Activated naive CD4-positive, alpha-beta T cell treated with anti-CD3 and anti-CD28 coated beads for 36 hours (primary cell): ENCODE measurements around the gene SHROOM3. TPM values are rescaled to one million over a fixed set of nuclear protein-coding genes. Genes with fewer than 3 reads are reported as not detected.
"Not testable (repeated sequence)": the region's sequence is repeated elsewhere in the genome, so short reads cannot be mapped to it uniquely, and the experiment has no call there.

Experiments used
- CTCF ChIA-PET: fragments of 350-600 bp; sonication (Branson Sonifier 250); formaldehyde crosslinking; loops from one replicate; lab custom pipeline; 2021; ENCODE audit warnings: antibody characterized with exemption; lab: Charles Lee
- DNase-seq: peaks from one replicate; pipeline ENCODE4 v3.0.0-alpha.2; 2020
- H3K27ac Mint-ChIP-seq: one replicate; pipeline ENCODE4 v1.8.0; 2021; ENCODE audit warnings: mild to moderate bottlenecking, mixed read lengths
- H3K27me3 Mint-ChIP-seq: one replicate; pipeline ENCODE4 v1.8.0; 2021; ENCODE audit warnings: low read depth, mixed read lengths
- H3K36me3 Mint-ChIP-seq: one replicate; pipeline ENCODE4 v1.8.0; 2021; ENCODE audit warnings: low read depth, mixed read lengths
- H3K4me1 Mint-ChIP-seq: one replicate; pipeline ENCODE4 v1.8.0; 2021; ENCODE audit warnings: low read depth, mixed read lengths
- H3K4me3 Mint-ChIP-seq: one replicate; pipeline ENCODE4 v1.8.0; 2021; ENCODE audit warnings: mild to moderate bottlenecking, moderate library complexity, mixed read lengths
- H3K9me3 Mint-ChIP-seq: one replicate; pipeline ENCODE4 v1.8.0; 2021; ENCODE audit warnings: mixed read lengths
- intact Hi-C: fragments of 100-400 bp; cut with micrococcal nuclease; formaldehyde crosslinking; loops from one replicate; pipeline ENCODE4 v1.15.1; 2023
- total RNA-seq, 2 experiments: library from RNA; stranded (reverse); gene quantifications; one replicate each; pipeline ENCODE4 v1.2.3, GENCODE V29; 2021

The SHROOM3 gene
- total RNA-seq, 2 experiments from 2014 or later = 0.12 to 0.21 TPM

GRCh38 chr4:76449833-76450232 lies 14.8 kb downstream of the SHROOM3 start:
- Mint-ChIP-seq H3K27me3 (peaks cover 9% of the 10 kb centered on the region), H3K9me3 (no peaks in the 10 kb centered on the region), H3K27ac (no peak overlapping the region), H3K36me3 (no peaks in the 10 kb centered on the region), H3K4me3 (no peak overlapping the region), H3K4me1 (no peaks in the 10 kb centered on the region)
- no peak for DNase-seq
- intact Hi-C loops = no loop called here
- CTCF ChIA-PET = interaction anchor here (2.1 to 3.5 kb wide), 2 partner anchors 19 to 55 kb away, joined by 5 to 10 read pairs; no protein-coding TSS in a partner anchor

- H3K27ac Mint-ChIP-seq = no peak overlapping the region
- H3K4me1 Mint-ChIP-seq = no peaks in the 10 kb centered on the region
- H3K27me3 Mint-ChIP-seq = peaks cover 9% of the 10 kb centered on the region
- no peaks in the 10 kb centered on the region for H3K36me3 Mint-ChIP-seq
- intact Hi-C loops = no loop called here
- CTCF ChIA-PET = no interaction called here
- DNase-seq = no peak
- no peaks in the 10 kb centered on the region for H3K9me3 Mint-ChIP-seq
- no peak overlapping the region for H3K4me3 Mint-ChIP-seq
Observed at GRCh38 chr4:76453232-76453631, 18.2 kb downstream of the SHROOM3 start.

GRCh38 chr4:76454073-76454472 lies 19.0 kb downstream of the SHROOM3 start:
- H3K9me3 Mint-ChIP-seq, H3K27ac Mint-ChIP-seq, intact Hi-C loops, H3K36me3 Mint-ChIP-seq, CTCF ChIA-PET, H3K27me3 Mint-ChIP-seq, H3K4me3 Mint-ChIP-seq, DNase-seq, H3K4me1 Mint-ChIP-seq: not testable (repeated sequence)

- CTCF ChIA-PET = no interaction called here
- H3K36me3 Mint-ChIP-seq = no peaks in the 10 kb centered on the region
- DNase-seq = no peak
- no peak overlapping the region for H3K27ac Mint-ChIP-seq
- H3K9me3 Mint-ChIP-seq = peaks cover 3% of the 10 kb centered on the region
- H3K4me1 Mint-ChIP-seq = no peaks in the 10 kb centered on the region
- no peak overlapping the region for H3K4me3 Mint-ChIP-seq
- peaks cover 4% of the 10 kb centered on the region for H3K27me3 Mint-ChIP-seq
- intact Hi-C loops = no loop called here
Observed at GRCh38 chr4:76457885-76458284, 22.9 kb downstream of the SHROOM3 start.

GRCh38 chr4:76458297-76458696 lies 23.3 kb downstream of the SHROOM3 start:
- DNase-seq = no peak
- H3K4me1 Mint-ChIP-seq = no peaks in the 10 kb centered on the region
- intact Hi-C loops = no loop called here
- H3K27me3 Mint-ChIP-seq = peaks cover 4% of the 10 kb centered on the region
- CTCF ChIA-PET = no interaction called here
- H3K9me3 Mint-ChIP-seq = peaks cover 7% of the 10 kb centered on the region
- H3K4me3 Mint-ChIP-seq = no peak overlapping the region
- no peak overlapping the region for H3K27ac Mint-ChIP-seq
- H3K36me3 Mint-ChIP-seq = peaks cover 2% of the 10 kb centered on the region

GRCh38 chr4:76458825-76459224 lies 23.8 kb downstream of the SHROOM3 start:
- CTCF ChIA-PET = no interaction called here
- Mint-ChIP-seq H3K27ac (no peak overlapping the region), H3K4me3 (no peak overlapping the region), H3K4me1 (no peaks in the 10 kb centered on the region), H3K36me3 (peaks cover 2% of the 10 kb centered on the region), H3K27me3 (no peaks in the 10 kb centered on the region), H3K9me3 (peaks cover 9% of the 10 kb centered on the region)
- DNase-seq = no peak
- intact Hi-C loops = no loop called here

GRCh38 chr4:76459291-76459723 lies 24.3 kb downstream of the SHROOM3 start:
- CTCF ChIA-PET = no interaction called here
- no peak overlapping the region for H3K4me3 Mint-ChIP-seq
- peaks cover 13% of the 10 kb centered on the region for H3K9me3 Mint-ChIP-seq
- intact Hi-C loops = no loop called here
- H3K4me1 Mint-ChIP-seq = no peaks in the 10 kb centered on the region
- no peak for DNase-seq
- no peaks in the 10 kb centered on the region for H3K27me3 Mint-ChIP-seq
- H3K36me3 Mint-ChIP-seq = peaks cover 2% of the 10 kb centered on the region
- no peak overlapping the region for H3K27ac Mint-ChIP-seq

GRCh38 chr4:76463568-76463967 lies 28.5 kb downstream of the SHROOM3 start:
- no peak for DNase-seq
- no peaks in the 10 kb centered on the region for H3K4me1 Mint-ChIP-seq
- H3K27me3 Mint-ChIP-seq = peaks cover 11% of the 10 kb centered on the region
- peaks cover 2% of the 10 kb centered on the region for H3K36me3 Mint-ChIP-seq
- H3K27ac Mint-ChIP-seq = no peak overlapping the region
- CTCF ChIA-PET = no interaction called here
- peaks cover 19% of the 10 kb centered on the region for H3K9me3 Mint-ChIP-seq
- intact Hi-C loops = no loop called here
- no peak overlapping the region for H3K4me3 Mint-ChIP-seq

GRCh38 chr4:76470064-76470463 lies 35.0 kb downstream of the SHROOM3 start:
- intact Hi-C loops = no loop called here
- CTCF ChIA-PET = interaction anchor here (1.0 to 2.1 kb wide), 3 partner anchors 35 to 268 kb away, joined by 3 to 5 read pairs (median 4); no protein-coding TSS in a partner anchor
- DNase-seq = no peak
- H3K9me3 Mint-ChIP-seq = no peaks in the 10 kb centered on the region
- peaks cover 9% of the 10 kb centered on the region for H3K27me3 Mint-ChIP-seq
- H3K36me3 Mint-ChIP-seq = no peaks in the 10 kb centered on the region
- H3K4me1 Mint-ChIP-seq = no peaks in the 10 kb centered on the region
- no peak overlapping the region for H3K4me3 Mint-ChIP-seq
- no peak overlapping the region for H3K27ac Mint-ChIP-seq

GRCh38 chr4:76470532-76470931 lies 35.5 kb downstream of the SHROOM3 start:
- Mint-ChIP-seq H3K4me3 (no peak overlapping the region), H3K4me1 (no peaks in the 10 kb centered on the region), H3K9me3 (no peaks in the 10 kb centered on the region), H3K27me3 (peaks cover 12% of the 10 kb centered on the region), H3K27ac (no peak overlapping the region), H3K36me3 (no peaks in the 10 kb centered on the region)
- CTCF ChIA-PET = interaction anchor here (1.0 to 2.1 kb wide), 3 partner anchors 34 to 268 kb away, joined by 3 to 5 read pairs (median 4); no protein-coding TSS in a partner anchor
- intact Hi-C loops = no loop called here
- no peak for DNase-seq

GRCh38 chr4:76476571-76476970 lies 41.5 kb downstream of the SHROOM3 start:
- Mint-ChIP-seq H3K4me3 (no peak overlapping the region), H3K27me3 (peaks cover 19% of the 10 kb centered on the region), H3K9me3 (peaks cover 2% of the 10 kb centered on the region), H3K36me3 (no peaks in the 10 kb centered on the region), H3K4me1 (no peaks in the 10 kb centered on the region), H3K27ac (no peak overlapping the region)
- no peak for DNase-seq
- intact Hi-C loops = no loop called here
- CTCF ChIA-PET = no interaction called here

- DNase-seq = no peak
- H3K4me1 Mint-ChIP-seq = no peaks in the 10 kb centered on the region
- intact Hi-C loops = no loop called here
- no peak overlapping the region for H3K4me3 Mint-ChIP-seq
- H3K36me3 Mint-ChIP-seq = no peaks in the 10 kb centered on the region
- no peak overlapping the region for H3K27ac Mint-ChIP-seq
- peaks cover 4% of the 10 kb centered on the region for H3K9me3 Mint-ChIP-seq
- peaks cover 5% of the 10 kb centered on the region for H3K27me3 Mint-ChIP-seq
- CTCF ChIA-PET = interaction anchor here (0.6 to 0.7 kb wide), 2 partner anchors 106 to 209 kb away, joined by 3 read pairs; no protein-coding TSS in a partner anchor
Observed at GRCh38 chr4:76484654-76485053, 49.6 kb downstream of the SHROOM3 start.

- CTCF ChIA-PET = interaction anchor here (0.6 kb wide), 1 partner anchor 18 kb away, joined by 3 read pairs; no protein-coding TSS in a partner anchor
- Mint-ChIP-seq H3K36me3 (no peaks in the 10 kb centered on the region), H3K9me3 (peaks cover 4% of the 10 kb centered on the region), H3K4me3 (no peak overlapping the region), H3K4me1 (no peaks in the 10 kb centered on the region), H3K27me3 (peaks cover 5% of the 10 kb centered on the region), H3K27ac (no peak overlapping the region)
- intact Hi-C loops = no loop called here
- no peak for DNase-seq
Observed at GRCh38 chr4:76485450-76485849, 50.4 kb downstream of the SHROOM3 start.
